Measurements from ENCODE around the gene SLC25A25.
"Not testable (repeated sequence)": the region's sequence is repeated elsewhere in the genome, so short reads cannot be mapped to it uniquely, and the experiment has no call there.

SLC25A25 gene

GRCh38 chr9:128127990-128128835 is 60.2 kb downstream of the SLC25A25 start:
- DNase-seq = peak; percentile 87

- DNase-seq = no peak
Observed at GRCh38 chr9:128128836-128129590, 61.0 kb downstream of the SLC25A25 start.

- not testable (repeated sequence) for DNase-seq
Observed at GRCh38 chr9:128129976-128130590, 62.1 kb downstream of the SLC25A25 start.

DNA sequence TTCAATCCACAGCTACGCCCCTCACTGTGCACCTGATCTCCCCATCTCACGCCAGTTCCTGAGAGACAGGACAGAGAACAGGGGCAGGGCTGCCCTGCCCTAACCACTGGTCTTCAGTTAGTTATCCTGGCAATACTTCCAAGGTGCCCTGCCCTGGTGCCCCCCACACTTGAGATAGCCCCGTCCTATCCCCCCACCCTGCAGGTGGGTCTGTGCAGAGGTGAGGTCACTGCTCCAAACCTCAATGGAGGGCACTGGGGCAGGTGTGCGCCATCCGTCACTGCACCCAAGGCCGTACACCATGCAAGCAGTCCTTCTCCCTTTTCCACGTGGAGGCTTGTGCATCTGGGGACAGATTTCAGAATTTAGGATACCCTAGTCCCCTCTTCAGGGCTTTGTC is 62.6 kb downstream of the SLC25A25 start:
- DNase-seq = not testable (repeated sequence)

GRCh38 chr9:128131346-128131745 is 63.3 kb downstream of the SLC25A25 start:
- not testable (repeated sequence) for DNase-seq

DNA sequence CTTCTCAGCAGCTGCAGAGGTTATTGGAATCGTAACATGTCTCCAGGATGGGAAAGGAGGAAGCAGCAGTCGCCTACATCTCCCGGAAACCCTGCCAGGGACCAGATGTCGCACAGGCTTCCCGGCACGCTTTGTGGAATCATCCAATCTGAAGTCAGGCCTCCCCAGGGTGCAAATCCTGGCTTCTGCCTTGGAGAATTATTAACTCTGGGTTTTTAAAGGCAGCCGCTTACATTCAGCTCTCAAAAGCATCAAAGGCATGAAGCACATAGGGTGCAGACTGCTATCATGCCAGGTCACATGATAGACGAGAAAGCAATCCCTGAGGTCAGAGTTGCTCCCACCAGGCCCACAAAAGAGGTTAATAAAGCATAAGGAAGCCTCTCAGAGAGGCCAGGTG is 64.1 kb downstream of the SLC25A25 start:
- DNase-seq = not testable (repeated sequence)

- DNase-seq = not testable (repeated sequence)
Observed at GRCh38 chr9:128135561-128135960, 67.5 kb downstream of the SLC25A25 start.

DNA sequence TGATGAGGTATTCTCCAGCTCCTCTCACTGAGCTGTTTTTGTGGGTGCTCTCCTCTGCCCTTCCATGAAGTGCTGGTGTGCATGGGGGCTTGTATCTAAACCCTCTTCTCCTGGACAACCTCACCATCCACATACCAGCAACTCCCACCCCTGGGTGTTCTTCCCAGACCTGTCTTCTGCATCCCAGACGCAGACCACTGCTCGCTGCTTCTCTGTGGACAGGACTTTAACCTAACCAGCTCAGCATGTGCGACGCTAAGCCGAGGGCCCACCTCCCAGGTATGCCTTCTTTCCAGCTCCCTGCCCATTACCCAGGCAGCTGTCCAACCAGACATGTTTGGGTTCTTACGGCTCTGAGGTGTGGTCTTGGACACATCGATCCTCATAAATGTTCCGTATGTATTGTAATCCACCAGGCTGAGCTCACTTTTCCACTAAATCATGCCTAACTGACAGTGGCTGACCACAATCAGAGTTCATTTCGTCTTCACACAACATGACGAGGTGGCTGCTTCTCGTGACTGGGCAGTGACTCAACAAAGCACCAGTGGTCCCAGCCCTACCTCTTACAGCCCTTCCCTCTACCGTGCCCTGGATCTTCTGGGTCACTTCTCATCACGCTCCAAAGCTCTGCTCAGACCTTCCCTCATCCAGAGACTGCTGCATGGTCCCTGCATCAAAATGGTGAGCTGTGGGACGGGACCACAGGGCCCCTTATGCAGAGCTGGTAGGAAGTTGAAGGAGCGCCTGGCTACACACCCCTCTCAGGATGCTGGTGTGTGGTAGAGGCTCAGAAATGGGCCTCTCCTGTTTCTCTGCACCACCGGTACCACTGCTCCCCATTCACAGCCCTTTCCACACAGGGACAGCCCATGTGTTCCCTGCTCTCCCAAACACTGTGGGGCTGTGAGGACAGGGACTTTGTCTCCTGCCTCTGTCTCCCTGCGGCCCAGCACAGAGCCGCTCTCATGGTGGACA is 69.1 kb downstream of the SLC25A25 start:
- DNase-seq = no peak

DNA sequence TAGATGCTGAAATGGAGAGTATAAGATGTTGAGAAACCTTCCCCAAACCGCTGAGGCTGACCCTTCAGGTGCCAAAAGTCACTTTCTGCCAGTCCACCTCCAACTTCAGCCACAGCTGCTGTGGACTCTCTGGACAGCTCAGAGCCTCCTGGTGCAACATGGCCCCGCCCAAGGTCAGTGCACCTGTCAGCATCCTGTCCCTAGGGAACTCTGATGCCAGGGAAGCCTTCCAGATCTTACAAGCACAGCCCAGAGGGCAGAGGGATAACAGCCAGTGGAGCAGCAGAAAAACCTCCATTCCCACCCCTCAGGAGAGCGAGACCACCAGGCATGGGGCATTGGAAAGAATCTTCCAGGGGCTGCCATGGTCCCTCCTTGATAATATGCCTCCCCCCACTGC is 70.0 kb downstream of the SLC25A25 start:
- no peak for DNase-seq

DNA sequence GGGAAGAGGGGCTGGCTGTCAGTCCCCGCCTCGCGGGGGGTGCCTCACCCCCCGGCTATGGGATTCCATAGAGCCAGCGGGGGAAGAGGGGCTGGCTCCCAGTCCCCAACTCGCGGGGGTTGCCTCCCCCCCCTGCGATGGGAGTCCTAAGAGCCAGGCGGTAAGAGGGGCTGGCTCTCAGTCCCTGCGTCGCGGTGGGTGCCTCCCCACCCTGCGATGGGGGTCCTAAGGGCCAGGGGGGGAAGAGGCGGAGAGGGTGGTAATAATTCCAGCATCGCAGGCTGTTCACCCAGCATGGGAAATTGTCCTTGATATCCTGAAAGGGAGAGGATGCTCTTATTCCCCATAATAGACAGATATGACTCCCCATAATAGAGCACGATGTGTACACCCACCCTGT is 71.6 kb downstream of the SLC25A25 start:
- no peak for DNase-seq

GRCh38 chr9:128141604-128142003 is 73.6 kb downstream of the SLC25A25 start:
- DNase-seq = no peak

DNA sequence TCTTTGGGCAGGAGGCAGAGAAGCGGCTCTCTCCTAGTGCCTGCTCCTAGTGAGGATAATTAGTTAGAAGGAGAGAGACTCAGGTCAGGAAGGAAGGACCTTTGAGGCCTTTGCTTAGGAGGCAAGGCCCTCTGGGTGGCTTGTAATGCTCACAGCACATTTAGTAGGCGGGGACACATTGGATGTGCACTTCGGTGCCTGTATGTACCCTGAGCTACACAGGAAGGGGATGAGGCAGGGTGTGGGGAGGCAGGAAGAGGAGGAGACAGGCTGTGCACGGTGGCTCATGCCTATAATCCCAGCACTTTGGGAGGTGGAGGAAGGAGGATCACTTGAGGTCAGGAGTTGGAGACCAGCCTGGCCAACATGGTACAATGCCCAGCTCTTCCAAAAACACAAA is 74.0 kb downstream of the SLC25A25 start:
- no peak for DNase-seq

GRCh38 chr9:128142596-128142995 is 74.6 kb downstream of the SLC25A25 start:
- no peak for DNase-seq

- no peak for DNase-seq
Observed at GRCh38 chr9:128143525-128144238, 75.7 kb downstream of the SLC25A25 start.

DNA sequence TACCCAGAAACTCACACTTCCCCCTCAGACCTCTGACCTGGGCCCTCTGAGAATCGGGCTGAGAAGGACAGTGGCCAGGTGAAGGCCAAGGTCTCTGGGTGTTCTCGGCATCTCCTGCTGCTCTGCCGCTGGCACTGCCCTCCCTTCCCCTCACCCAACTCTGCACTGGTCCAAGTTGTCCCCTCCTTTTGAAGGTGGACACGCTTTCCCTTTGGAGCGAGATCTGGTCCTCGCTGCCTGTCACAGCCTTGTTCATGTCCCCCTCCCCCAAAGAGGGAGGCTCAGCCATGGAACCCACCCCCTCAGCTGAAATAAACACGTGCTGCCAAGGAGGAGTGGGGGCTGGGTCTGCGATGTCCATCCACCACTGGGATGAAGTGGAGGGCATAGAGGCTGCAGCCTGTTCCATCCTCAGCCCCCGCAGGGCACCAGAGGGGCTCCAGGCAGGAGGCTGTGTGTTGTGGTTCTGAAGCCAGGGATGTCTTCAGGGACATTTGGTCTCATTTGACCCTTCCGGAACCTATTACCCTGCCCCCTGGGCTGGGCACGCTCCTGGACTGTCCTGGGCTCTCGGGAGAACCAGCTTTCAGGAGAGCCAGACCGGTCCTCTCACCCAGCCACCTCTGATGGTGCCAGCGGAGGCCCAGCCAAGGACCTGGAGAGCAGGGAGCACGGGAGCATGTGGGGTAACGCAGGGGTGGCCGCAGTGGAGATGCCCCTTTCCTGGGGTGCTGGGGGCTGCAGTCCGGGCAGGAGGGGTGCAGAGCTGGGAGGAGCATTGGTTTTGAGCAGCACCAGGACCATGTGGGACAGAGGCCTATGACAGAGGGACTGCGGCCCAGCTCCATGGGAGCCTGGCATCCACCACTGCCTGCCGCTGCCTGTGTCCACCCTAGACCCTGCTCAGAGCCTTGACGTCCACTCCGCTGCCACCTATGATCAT is 76.5 kb downstream of the SLC25A25 start:
- DNase-seq = no peak

DNA sequence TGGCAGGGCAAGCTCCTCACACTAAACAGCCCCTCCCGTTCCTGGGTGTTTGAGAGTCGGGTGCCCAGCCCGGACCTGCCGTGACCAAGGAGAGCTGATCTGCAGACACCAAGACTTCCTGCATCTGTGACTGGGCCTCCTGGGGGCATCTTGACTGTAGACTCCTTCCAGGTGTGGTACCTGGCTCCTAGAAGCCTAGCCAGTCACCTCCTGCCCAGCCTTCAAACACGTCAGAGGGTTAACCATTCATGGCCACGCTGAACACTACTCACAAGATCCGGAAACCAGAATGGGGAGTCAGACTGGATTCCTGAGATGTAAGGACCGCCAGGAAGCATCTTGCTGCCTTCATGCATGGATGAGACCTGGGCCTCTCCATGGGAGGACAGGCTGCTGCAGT is 77.5 kb downstream of the SLC25A25 start:
- DNase-seq = no peak

- DNase-seq = no peak
Observed at GRCh38 chr9:128145951-128146351, 77.9 kb downstream of the SLC25A25 start.

GRCh38 chr9:128146591-128147120 is 78.6 kb downstream of the SLC25A25 start:
- no peak for DNase-seq

DNA sequence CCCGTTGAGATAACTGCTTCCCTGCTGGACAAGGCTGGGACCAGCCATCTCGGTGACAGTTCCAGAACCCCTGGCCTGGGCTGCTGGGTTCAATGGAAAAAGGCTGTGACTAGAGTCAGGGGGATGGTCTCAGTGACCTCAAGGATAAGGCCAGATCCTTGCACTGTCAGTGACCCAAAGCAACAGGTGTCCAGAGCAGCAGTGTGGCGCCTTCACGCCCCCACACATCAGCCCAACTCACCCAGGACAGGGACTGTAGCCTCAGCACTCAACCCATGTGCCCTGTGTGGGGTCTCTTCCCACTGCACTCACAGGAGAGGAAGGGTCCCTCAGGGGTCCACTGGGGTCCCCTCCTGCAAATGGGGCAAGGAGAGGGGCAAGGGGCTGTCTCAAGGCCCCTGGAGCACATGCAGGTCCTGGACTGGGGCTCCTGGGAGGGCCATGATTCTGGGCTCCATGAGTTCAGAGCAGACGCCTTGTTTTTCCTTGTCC is 80.5 kb downstream of the SLC25A25 start:
- DNase-seq = no peak
